ENCODE data around the gene C1QL2. TPM values are rescaled to one million over a fixed set of nuclear protein-coding genes. Genes with fewer than 3 reads are reported as not detected.

The C1QL2 gene
- total RNA-seq, 1 experiment from 2014 or later: not detected

DNA sequence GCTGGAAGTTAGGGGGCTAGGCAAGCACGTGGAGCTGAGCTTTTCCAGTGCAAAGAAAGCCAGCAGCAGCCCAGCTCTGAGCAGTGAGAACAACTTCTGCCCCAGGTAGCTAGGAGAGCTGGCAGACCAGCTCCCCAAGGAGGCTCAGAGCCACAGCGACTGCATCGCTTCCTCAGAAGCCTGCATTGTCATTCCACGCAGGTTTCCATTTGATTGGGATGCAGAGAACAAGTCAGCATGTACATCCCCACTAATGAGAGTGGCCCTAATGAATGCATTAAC is 45.1 kb downstream of the C1QL2 start:
- ATAC-seq (no peak), DNase-seq (ENCODE audit: low read depth, low spot score) (no peak)
- H3K79me2 ChIP-seq (ENCODE audit: insufficient read depth, low read length): no peaks in the 10 kb centered on the region
- peaks cover 0 to 19% of the 10 kb centered on the region in 2 experiments; a peak in 1 of 4 replicates for H3K9me3 ChIP-seq (ENCODE audit: control insufficient read depth in 1 of 2, insufficient read depth in 1 of 2, low read depth in 1 of 2, low read length in 2 of 2)
- H3K4me2 ChIP-seq (ENCODE audit: low read length): no peak overlapping the region
- H3K27ac ChIP-seq (ENCODE audit: low read depth, low read length): no peak overlapping the region
- BruUV-seq (replicated peaks): no TSS peak
- no peaks in the 10 kb centered on the region for H3K9me2 ChIP-seq (ENCODE audit: insufficient read depth)
- ChIA-PET POLR2A (no interaction called here), RAD21 (ENCODE audit: low non-redundant PET in 1 of 2, low total read pairs in 2 of 2, uncharacterized antibody in 2 of 2, unreplicated experiment in 2 of 2) (no interaction called here), CTCF (no interaction called here)
- H3K9ac ChIP-seq (ENCODE audit: low read length): no peak overlapping the region
- no peaks in the 10 kb centered on the region for H4K20me1 ChIP-seq (ENCODE audit: insufficient read depth)
- peaks cover 0 to 18% of the 10 kb centered on the region in 2 experiments; a peak in 2 of 4 replicates for H3K4me1 ChIP-seq (ENCODE audit: control insufficient read depth in 1 of 2, insufficient read depth in 2 of 2, low read length in 2 of 2)
- intact Hi-C loops (cut with micrococcal nuclease): no loop called here
- no peaks in the 10 kb centered on the region for H3K27me3 ChIP-seq (ENCODE audit: insufficient read depth, low read length)
- no peak overlapping the region for H2AFZ ChIP-seq (ENCODE audit: low read depth, low read length, poor library complexity, severe bottlenecking)
- H3K4me3 ChIP-seq (replicated peaks in 1 of 2; ENCODE audit: low read depth in 1 of 2, low read length in 2 of 2): no peak overlapping the region
- TF ChIP-seq SP1 (IDR thresholded peaks at IDR 0.05; ENCODE audit: low read depth) (no peak), EGR1 (IDR thresholded peaks at IDR 0.05; ENCODE audit: low read depth) (no peak), EZH2phosphoT487 (IDR thresholded peaks at IDR 0.05; ENCODE audit: borderline replicate concordance) (no peak), ZFX (IDR thresholded peaks at IDR 0.05) (no peak), TCF7L2 (IDR thresholded peaks at IDR 0.05; ENCODE audit: borderline replicate concordance, extremely low read depth, insufficient read depth, insufficient read length) (no peak), FOSL1 (IDR thresholded peaks at IDR 0.05; ENCODE audit: low read depth) (no peak), CBX3 (IDR thresholded peaks at IDR 0.05; ENCODE audit: low read depth) (no peak), ZNF274 (IDR thresholded peaks at IDR 0.05; ENCODE audit: low read depth, low read length) (no peak), POLR2A (IDR thresholded peaks at IDR 0.05; ENCODE audit: borderline replicate concordance, extremely low read depth, insufficient read depth, insufficient read length) (no peak), RAD21 (IDR thresholded peaks at IDR 0.05; ENCODE audit: low read depth) (no peak), POLR2AphosphoS5 (IDR thresholded peaks at IDR 0.05; ENCODE audit: low read depth, low read length) (no peak), SIN3A (IDR thresholded peaks at IDR 0.05; ENCODE audit: low read depth) (no peak), CEBPB (IDR thresholded peaks at IDR 0.05; ENCODE audit: low read depth) (no peak)
- TF ChIP-seq, protein P1, sequence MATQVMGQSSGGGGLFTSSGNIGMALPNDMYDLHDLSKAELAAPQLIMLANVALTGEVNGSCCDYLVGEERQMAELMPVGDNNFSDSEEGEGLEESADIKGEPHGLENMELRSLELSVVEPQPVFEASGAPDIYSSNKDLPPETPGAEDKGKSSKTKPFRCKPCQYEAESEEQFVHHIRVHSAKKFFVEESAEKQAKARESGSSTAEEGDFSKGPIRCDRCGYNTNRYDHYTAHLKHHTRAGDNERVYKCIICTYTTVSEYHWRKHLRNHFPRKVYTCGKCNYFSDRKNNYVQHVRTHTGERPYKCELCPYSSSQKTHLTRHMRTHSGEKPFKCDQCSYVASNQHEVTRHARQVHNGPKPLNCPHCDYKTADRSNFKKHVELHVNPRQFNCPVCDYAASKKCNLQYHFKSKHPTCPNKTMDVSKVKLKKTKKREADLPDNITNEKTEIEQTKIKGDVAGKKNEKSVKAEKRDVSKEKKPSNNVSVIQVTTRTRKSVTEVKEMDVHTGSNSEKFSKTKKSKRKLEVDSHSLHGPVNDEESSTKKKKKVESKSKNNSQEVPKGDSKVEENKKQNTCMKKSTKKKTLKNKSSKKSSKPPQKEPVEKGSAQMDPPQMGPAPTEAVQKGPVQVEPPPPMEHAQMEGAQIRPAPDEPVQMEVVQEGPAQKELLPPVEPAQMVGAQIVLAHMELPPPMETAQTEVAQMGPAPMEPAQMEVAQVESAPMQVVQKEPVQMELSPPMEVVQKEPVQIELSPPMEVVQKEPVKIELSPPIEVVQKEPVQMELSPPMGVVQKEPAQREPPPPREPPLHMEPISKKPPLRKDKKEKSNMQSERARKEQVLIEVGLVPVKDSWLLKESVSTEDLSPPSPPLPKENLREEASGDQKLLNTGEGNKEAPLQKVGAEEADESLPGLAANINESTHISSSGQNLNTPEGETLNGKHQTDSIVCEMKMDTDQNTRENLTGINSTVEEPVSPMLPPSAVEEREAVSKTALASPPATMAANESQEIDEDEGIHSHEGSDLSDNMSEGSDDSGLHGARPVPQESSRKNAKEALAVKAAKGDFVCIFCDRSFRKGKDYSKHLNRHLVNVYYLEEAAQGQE (IDR thresholded peaks at IDR 0.05; ENCODE audit: low read depth): no peak
- TF ChIP-seq, protein P2, sequence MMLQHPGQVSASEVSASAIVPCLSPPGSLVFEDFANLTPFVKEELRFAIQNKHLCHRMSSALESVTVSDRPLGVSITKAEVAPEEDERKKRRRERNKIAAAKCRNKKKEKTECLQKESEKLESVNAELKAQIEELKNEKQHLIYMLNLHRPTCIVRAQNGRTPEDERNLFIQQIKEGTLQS (IDR thresholded peaks at IDR 0.05): no peak
- TF ChIP-seq, protein P3, sequence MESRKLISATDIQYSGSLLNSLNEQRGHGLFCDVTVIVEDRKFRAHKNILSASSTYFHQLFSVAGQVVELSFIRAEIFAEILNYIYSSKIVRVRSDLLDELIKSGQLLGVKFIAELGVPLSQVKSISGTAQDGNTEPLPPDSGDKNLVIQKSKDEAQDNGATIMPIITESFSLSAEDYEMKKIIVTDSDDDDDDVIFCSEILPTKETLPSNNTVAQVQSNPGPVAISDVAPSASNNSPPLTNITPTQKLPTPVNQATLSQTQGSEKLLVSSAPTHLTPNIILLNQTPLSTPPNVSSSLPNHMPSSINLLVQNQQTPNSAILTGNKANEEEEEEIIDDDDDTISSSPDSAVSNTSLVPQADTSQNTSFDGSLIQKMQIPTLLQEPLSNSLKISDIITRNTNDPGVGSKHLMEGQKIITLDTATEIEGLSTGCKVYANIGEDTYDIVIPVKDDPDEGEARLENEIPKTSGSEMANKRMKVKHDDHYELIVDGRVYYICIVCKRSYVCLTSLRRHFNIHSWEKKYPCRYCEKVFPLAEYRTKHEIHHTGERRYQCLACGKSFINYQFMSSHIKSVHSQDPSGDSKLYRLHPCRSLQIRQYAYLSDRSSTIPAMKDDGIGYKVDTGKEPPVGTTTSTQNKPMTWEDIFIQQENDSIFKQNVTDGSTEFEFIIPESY (IDR thresholded peaks at IDR 0.05; ENCODE audit: extremely low read depth, insufficient replicate concordance, low read length): no peak
- no peaks in the 10 kb centered on the region for H3K36me3 ChIP-seq (ENCODE audit: control insufficient read depth in 1 of 2, insufficient read depth in 2 of 2, low read length in 2 of 2)
